ENCODE measurements around the gene TMEM205. TPM values are rescaled to one million over a fixed set of nuclear protein-coding genes. Genes with fewer than 3 reads are reported as not detected.
"Not testable (repeated sequence)": the region's sequence is repeated elsewhere in the genome, so short reads cannot be mapped to it uniquely, and the experiment has no call there.

Gene TMEM205
- total RNA-seq, 4 donors from 2014 or later = 159 to 284 (median 164) TPM

- Histone ChIP-seq H3K36me3 (peaks cover 0 to 45% of the 10 kb centered on the region in 2 donors), H3K4me1 (peaks cover 5 to 12% of the 10 kb centered on the region in 2 donors), H3K9me3 (no peaks in the 10 kb centered on the region), H3K4me3 (no peak overlapping the region), H3K27ac (no peak overlapping the region), H3K27me3 (no peaks in the 10 kb centered on the region)
- TF ChIP-seq POLR2A (IDR thresholded peaks at IDR 0.05) = no peak
- no peak for TF ChIP-seq CTCF (IDR thresholded peaks at IDR 0.05 in 4 of 5, conservative IDR thresholded peaks at IDR 0.05 in 1 of 5)
- ATAC-seq (no peak), DNase-seq (no peak)
- intact Hi-C loops (cut with DNase I; ENCODE audit: low total_unique reads) = no loop called here
- in situ Hi-C loops (cut with MboI; ENCODE audit: low sequenced_read_pairs in 4 of 4) = no loop called here
Measured at GRCh38 chr19:11335449-11336146, 10.5 kb downstream of the TMEM205 start.

- H3K27ac ChIP-seq; H3K9me3 ChIP-seq; in situ Hi-C loops (cut with MboI; ENCODE audit: low sequenced_read_pairs in 4 of 4); intact Hi-C loops (cut with DNase I; ENCODE audit: low total_unique reads); DNase-seq; H3K4me3 ChIP-seq; H3K27me3 ChIP-seq; H3K4me1 ChIP-seq; ATAC-seq: not testable (repeated sequence)
- H3K36me3 ChIP-seq = peaks cover 0 to 56% of the 10 kb centered on the region in 2 donors
Measured at GRCh38 chr19:11333838-11334237, 12.2 kb downstream of the TMEM205 start.

GRCh38 chr19:11332822-11333221 lies 13.2 kb downstream of the TMEM205 start:
- intact Hi-C loops (cut with DNase I; ENCODE audit: low total_unique reads) (no loop called here), in situ Hi-C loops (cut with MboI; ENCODE audit: low sequenced_read_pairs in 4 of 4) (no loop called here)
- ATAC-seq (no peak), DNase-seq (no peak)
- no peak overlapping the region for H3K4me3 ChIP-seq
- TF ChIP-seq CTCF (IDR thresholded peaks at IDR 0.05 in 4 of 5, conservative IDR thresholded peaks at IDR 0.05 in 1 of 5) (no peak), POLR2A (IDR thresholded peaks at IDR 0.05) (no peak)
- no peak overlapping the region for H3K27ac ChIP-seq
- H3K27me3 ChIP-seq = no peaks in the 10 kb centered on the region
- peaks cover 0 to 61% of the 10 kb centered on the region in 2 donors for H3K36me3 ChIP-seq
- no peaks in the 10 kb centered on the region for H3K9me3 ChIP-seq
- no peaks in the 10 kb centered on the region for H3K4me1 ChIP-seq

GRCh38 chr19:11331502-11331901 lies 14.6 kb downstream of the TMEM205 start:
- H3K27me3 ChIP-seq = no peaks in the 10 kb centered on the region
- no peak overlapping the region for H3K4me3 ChIP-seq
- no peaks in the 10 kb centered on the region for H3K4me1 ChIP-seq
- in situ Hi-C loops (cut with MboI; ENCODE audit: low sequenced_read_pairs in 4 of 4) (no loop called here), intact Hi-C loops (cut with DNase I; ENCODE audit: low total_unique reads) (no loop called here)
- no peaks in the 10 kb centered on the region for H3K9me3 ChIP-seq
- DNase-seq = no peak
- no peak overlapping the region for H3K27ac ChIP-seq
- TF ChIP-seq CTCF (IDR thresholded peaks at IDR 0.05 in 4 of 5, conservative IDR thresholded peaks at IDR 0.05 in 1 of 5) (no peak), POLR2A (IDR thresholded peaks at IDR 0.05) (no peak)
- ATAC-seq = no peak
- peaks cover 0 to 74% of the 10 kb centered on the region in 2 donors for H3K36me3 ChIP-seq

GRCh38 chr19:11330127-11330526 lies 15.9 kb downstream of the TMEM205 start:
- no peak for ATAC-seq

More at GRCh38 chr19:11330127-11330526, 15.9 kb downstream of the TMEM205 start:
- intact Hi-C loops (cut with DNase I; ENCODE audit: low total_unique reads) = no loop called here
- in situ Hi-C loops (cut with MboI; ENCODE audit: low sequenced_read_pairs in 4 of 4) = no loop called here
- Histone ChIP-seq H3K4me1 (no peaks in the 10 kb centered on the region), H3K9me3 (no peaks in the 10 kb centered on the region), H3K4me3 (no peak overlapping the region), H3K36me3 (peaks cover 0 to 64% of the 10 kb centered on the region in 2 donors), H3K27ac (no peak overlapping the region), H3K27me3 (no peaks in the 10 kb centered on the region)
- no peak for TF ChIP-seq POLR2A (IDR thresholded peaks at IDR 0.05)
- TF ChIP-seq CTCF (IDR thresholded peaks at IDR 0.05 in 4 of 5, conservative IDR thresholded peaks at IDR 0.05 in 1 of 5) = no peak
- no peak for DNase-seq

Measured in gastrocnemius medialis (tissue), 4 donors.